Activated gamma-delta T cell (primary cell): ENCODE data around the gene GPR55.

Experiments used
- DNase-seq: peaks from one replicate; lab custom pipeline; 2025; lab: John Stamatoyannopoulos, UW

The GPR55 gene

GRCh38 chr2:230900336-230900995 lies 24.6 kb downstream of the GPR55 start:
- DNase-seq, result no peak

- no peak for DNase-seq
Measured at GRCh38 chr2:230899786-230900185, 25.3 kb downstream of the GPR55 start.

- DNase-seq, result no peak
Measured at GRCh38 chr2:230899287-230899686, 25.8 kb downstream of the GPR55 start.

GRCh38 chr2:230898713-230899091 lies 26.3 kb downstream of the GPR55 start:
- DNase-seq, result no peak

DNA sequence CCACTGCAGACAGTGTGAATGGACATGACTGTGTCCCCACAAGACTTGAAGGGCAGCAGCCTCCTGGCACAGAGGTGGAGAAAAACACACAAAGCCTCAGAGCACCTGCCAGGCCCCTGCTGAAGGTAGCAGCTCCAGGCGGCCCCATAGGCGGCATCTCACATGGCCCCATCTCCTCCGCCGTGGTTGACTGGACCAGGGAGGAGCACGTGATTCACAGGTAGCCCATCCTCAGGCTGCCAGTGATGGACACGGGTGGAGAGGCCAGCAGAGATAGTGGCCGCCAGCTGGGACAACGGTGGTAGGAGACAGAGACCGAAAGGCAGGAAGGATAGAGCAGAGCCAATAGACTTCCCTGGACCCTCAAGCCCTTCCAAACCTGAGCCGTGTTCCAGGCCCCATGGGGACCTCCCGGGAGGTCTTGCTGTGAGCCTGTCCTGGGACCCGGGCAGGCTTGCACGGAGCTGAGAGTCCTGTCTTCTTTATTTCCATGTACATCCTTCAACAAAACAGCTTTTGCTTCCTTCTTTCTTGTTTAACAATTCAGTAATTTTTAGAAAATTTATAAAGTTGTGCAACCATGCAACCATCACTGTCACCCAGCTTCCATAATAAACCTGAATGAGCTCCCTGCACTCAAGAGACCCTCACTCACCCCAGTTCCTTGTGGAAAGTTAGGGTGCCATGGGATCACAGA lies 26.9 kb downstream of the GPR55 start:
- DNase-seq, result no peak

DNA sequence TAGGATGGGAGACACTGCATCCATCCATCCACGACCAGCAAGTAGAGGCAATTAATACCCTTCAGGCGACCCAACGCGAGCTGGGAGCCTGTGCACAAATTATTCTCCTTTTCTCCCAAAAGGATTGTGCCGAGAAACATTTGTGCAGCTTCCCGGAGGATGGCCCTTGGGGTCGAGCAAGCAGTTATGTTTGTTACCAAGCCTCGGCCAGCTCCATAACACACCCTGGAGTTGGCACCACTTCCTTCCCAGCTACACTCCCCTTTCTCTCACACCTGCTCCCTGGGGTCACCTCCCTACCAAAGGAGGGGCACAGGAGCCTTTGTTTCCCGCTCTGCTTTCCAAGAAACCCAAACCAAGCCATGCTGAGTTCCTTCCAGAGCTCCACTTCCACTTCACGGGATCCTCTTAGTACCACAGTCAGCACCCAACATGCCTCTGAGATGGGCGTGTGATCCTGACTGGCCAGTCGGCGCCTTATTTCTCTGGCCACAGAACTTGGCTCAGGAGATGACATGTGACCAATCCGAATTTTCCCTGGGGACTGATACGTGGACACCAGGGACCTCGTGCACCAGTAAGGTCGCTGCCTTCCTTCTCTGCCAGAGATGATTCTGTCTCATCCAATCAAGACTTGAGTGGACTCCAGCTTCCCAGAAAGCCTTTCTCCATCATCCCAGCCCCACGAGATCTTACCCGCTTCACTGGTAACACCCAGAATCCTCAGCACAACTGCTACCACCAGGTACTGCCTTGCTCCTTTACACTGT lies 28.5 kb downstream of the GPR55 start:
- no peak for DNase-seq

GRCh38 chr2:230895536-230896345 lies 29.3 kb downstream of the GPR55 start:
- DNase-seq, result no peak

GRCh38 chr2:230893841-230894781 lies 30.9 kb downstream of the GPR55 start:
- no peak for DNase-seq

- no peak for DNase-seq
Measured at GRCh38 chr2:230893338-230893737, 31.7 kb downstream of the GPR55 start.

GRCh38 chr2:230891509-230891908 lies 33.5 kb downstream of the GPR55 start:
- no peak for DNase-seq

GRCh38 chr2:230891064-230891463 lies 34.0 kb downstream of the GPR55 start:
- DNase-seq, result no peak

DNA sequence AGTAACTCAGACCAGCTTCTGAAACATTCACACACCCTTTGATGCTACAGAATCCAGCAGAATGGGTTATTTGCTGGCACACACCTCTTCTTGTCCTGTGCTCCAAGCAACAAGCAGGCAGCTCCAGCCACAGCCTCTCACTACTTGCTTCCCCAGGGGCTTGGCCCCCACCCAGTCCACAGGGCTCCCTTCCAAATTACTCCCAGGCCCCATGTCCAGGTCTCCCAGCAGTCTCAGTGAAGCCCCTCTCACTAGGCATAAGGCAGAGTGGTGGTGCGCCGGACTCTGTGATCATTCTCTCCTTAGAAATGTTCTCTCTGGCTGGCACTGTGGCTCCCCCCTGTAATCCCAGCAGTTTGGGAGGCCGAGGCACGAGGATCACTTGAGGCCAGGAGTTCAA lies 34.4 kb downstream of the GPR55 start:
- no peak for DNase-seq

DNA sequence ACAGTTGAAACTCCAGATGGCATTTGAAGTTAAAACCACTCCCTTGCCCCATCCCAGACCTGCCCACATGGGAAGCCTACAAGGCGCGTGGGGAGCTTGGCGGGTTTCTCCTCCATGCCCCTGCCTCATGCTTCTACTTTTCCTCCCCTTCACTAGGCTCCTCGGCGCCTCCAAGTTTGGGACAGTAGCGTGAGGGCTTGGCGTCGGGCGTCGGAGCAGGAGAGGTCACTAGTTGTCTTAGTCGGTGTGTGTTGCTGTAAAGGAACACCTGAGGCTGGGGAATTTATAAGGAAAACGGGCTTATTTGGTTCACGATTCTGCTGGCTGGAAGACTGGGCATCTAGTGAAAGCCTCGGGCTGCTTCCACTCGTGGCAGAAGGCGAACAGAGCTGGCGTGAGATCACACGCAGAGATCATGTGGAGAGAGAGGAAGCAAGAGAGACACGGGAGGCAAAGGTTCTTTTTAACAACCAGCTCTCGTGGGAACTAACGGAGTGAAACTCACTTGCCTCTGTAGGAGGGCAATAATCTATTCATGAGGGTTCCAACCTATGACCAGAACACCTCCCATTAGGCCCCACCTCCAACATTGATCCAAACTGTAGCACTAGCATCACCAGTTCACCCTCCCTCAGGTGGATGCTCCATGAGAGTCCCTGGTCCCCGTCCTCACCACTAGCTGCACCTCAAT lies 35.0 kb downstream of the GPR55 start:
- DNase-seq, result no peak

DNA sequence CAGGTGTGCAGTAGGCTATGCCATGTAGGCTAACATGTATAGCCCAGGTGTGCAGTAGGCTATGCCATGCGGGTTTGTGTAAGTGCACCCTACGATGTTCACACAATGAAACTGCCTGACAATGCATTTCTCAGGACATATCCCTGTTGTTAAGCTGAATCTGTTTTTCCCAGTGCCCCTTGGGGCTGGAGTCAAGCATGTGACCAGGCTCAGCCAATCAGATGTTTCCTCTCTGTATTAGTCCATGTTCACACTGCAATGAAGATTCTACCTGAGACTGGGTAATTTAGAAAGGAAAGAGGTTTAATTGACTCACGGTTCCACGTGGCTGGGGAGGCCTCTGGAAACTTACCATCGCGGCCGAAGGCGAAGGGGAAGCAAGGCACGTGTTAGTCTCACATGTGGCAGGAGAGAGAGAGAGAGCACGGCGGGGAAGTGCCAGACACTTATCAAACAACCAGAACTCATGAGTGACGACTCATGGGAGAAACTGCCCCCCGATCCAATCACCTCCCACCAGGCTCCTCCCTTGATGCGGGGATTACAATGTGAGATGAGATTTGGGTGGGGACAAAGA lies 36.1 kb downstream of the GPR55 start:
- DNase-seq, result no peak

DNA sequence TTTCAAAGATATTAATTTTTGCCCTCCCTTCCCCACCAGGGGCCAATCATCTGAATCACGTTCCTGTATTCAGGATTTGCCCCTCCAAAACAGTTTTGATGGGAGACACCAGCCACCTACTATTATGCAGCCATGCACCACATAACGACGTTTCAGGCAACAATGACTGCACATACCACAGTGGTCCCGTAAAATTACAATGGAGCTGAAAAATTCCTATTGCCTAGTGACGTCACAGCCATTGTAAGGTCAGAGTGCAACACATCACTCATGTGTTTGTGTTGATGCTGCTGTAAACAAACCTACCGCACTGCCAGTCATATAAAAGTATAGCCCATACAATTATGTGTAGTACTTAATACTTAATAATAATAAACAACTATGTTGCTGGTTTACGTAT lies 37.7 kb downstream of the GPR55 start:
- DNase-seq, result no peak

GRCh38 chr2:230886671-230887071 lies 38.4 kb downstream of the GPR55 start:
- DNase-seq, result no peak

DNA sequence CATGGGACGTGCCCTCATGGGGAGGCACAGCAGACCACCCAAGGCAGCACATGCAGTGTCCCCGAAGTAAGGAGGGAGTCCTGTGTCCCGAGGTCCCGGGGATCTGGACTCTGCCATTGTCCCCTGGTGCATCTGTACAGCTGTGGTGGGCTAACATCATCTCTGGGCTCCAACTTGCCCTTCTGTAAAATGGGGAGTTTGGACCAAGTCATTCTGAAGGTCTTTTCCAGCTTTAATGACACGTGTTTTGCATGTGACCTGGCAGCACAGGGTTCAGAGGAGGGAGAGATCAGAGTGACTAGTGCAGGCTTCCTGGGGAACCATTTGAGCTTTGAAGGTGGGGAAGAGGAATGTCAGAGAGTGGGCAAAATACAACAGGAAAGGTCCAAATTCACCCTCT lies 38.8 kb downstream of the GPR55 start:
- no peak for DNase-seq

GRCh38 chr2:230885463-230886130 lies 39.4 kb downstream of the GPR55 start:
- no peak for DNase-seq

GRCh38 chr2:230881840-230882239 lies 43.2 kb downstream of the GPR55 start:
- no peak for DNase-seq

- no peak for DNase-seq
Measured at GRCh38 chr2:230879891-230880290, 45.2 kb downstream of the GPR55 start.
